Measurements from ENCODE around the gene TIMP2. TPM values are rescaled to one million over a fixed set of nuclear protein-coding genes. Genes with fewer than 3 reads are reported as not detected.

The TIMP2 gene
- total and polyA plus RNA-seq, 2 donors (not counting 3 experiments of a cell fraction or from before 2014, with no cell fraction given): 138 to 318 TPM

DNA sequence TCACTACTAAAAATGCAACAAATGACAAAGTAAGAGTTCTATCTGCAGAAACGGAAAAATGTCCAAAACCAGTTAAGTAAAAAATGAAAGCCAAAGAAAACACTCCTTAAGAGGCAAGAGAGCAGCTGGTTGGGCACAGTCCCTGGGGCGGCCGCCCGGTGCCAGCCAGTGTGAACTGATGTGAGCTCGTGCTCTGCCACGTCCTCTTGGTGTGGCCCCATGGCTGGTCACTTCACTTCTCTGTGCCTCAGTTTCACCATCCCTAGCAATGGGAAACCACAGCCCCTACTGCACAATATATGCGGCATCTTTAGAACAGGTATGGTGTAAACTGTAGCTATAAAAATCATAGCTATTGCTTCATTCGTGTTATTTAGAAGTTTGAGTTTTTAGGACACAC lies 105.8 kb downstream of the TIMP2 start:
- POLR2A ChIA-PET: interaction anchor here (1.2 kb wide), 1 partner anchor 15 kb away, joined by 5 read pairs; no protein-coding TSS in a partner anchor
- dilution Hi-C loops (cut with MboI; ENCODE audit: extremely low pct_ligation_motif_present, low sequenced_read_pairs): no loop called here

DNA sequence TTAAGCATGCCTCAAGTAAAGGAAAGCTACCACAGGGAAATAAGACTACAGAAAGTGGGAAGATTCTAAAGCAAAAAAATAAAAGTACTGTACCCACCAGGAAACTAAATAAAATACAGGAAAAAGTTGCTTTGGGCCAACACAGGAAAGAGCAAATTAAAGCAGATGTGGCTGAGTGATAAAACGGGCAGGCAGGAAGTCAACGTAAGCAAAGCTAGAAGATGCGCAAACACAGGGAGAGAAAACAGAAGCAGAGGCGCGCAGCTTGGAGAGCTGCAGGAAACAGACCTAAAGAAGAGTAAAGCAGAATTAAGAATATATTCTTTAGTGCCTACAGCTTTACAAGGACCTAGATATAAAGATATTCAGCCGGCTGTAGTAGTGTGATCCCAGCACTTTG lies 106.3 kb downstream of the TIMP2 start:
- TF ChIP-seq, protein P1, sequence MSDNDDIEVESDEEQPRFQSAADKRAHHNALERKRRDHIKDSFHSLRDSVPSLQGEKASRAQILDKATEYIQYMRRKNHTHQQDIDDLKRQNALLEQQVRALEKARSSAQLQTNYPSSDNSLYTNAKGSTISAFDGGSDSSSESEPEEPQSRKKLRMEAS (IDR thresholded peaks at IDR 0.05; ENCODE audit: insufficient read depth, insufficient read length): no peak
- TF ChIP-seq MYC (IDR thresholded peaks at IDR 0.05; ENCODE audit: low read depth, low read length) (no peak), GATA2 (IDR thresholded peaks at IDR 0.05; ENCODE audit: insufficient read depth, insufficient read length, low read depth, low read length) (peak; percentile 95), JUN (IDR thresholded peaks at IDR 0.05; ENCODE audit: borderline replicate concordance, insufficient read depth, insufficient read length, low read depth) (peak; percentile 8), POLR2A (IDR thresholded peaks at IDR 0.05; ENCODE audit: low read depth, low read length) (peak; percentile 56), EZH2 (IDR thresholded peaks at IDR 0.05; ENCODE audit: borderline replicate concordance, low read depth, low read length, severe bottlenecking) (no peak), FOS (IDR thresholded peaks at IDR 0.05; ENCODE audit: borderline replicate concordance, insufficient read depth, low read length) (no peak), POLR2AphosphoS5 (IDR thresholded peaks at IDR 0.05; ENCODE audit: insufficient read depth, low read depth, low read length) (peak; percentile 72)
- TF ChIP-seq, protein P2, sequence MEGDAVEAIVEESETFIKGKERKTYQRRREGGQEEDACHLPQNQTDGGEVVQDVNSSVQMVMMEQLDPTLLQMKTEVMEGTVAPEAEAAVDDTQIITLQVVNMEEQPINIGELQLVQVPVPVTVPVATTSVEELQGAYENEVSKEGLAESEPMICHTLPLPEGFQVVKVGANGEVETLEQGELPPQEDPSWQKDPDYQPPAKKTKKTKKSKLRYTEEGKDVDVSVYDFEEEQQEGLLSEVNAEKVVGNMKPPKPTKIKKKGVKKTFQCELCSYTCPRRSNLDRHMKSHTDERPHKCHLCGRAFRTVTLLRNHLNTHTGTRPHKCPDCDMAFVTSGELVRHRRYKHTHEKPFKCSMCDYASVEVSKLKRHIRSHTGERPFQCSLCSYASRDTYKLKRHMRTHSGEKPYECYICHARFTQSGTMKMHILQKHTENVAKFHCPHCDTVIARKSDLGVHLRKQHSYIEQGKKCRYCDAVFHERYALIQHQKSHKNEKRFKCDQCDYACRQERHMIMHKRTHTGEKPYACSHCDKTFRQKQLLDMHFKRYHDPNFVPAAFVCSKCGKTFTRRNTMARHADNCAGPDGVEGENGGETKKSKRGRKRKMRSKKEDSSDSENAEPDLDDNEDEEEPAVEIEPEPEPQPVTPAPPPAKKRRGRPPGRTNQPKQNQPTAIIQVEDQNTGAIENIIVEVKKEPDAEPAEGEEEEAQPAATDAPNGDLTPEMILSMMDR (IDR thresholded peaks at IDR 0.05; ENCODE audit: extremely low read depth in 1 of 2, insufficient read depth in 1 of 2, low read depth in 1 of 2, low read length in 2 of 2): no peak
- peak overlapping the region; percentile 64 for H3K4me2 ChIP-seq (ENCODE audit: insufficient read depth, low read length)
- ChIA-PET CTCF (interaction anchor here (0.8 to 2.7 kb wide), 8 partner anchors 9 to 322 kb away, joined by 3 to 11 read pairs (median 4); no protein-coding TSS in a partner anchor), POLR2A (interaction anchor here (0.7 to 1.2 kb wide), 2 partner anchors 14 to 122 kb away, joined by 3 to 5 read pairs; no protein-coding TSS in a partner anchor)
- intact Hi-C loops (cut with micrococcal nuclease) (no loop called here), dilution Hi-C loops (cut with MboI; ENCODE audit: extremely low pct_ligation_motif_present, low sequenced_read_pairs) (no loop called here)
- H3K79me2 ChIP-seq (ENCODE audit: control insufficient read depth, insufficient read depth, low read length): no peaks in the 10 kb centered on the region
- peak overlapping the region; percentile 56 for H3K27ac ChIP-seq (ENCODE audit: insufficient read depth, low read depth, low read length)
- FAIRE-seq (peak; percentile 90), DNase-seq (ENCODE audit: low read depth, low spot score) (peak; percentile 92)
- no peak overlapping the region for H3K4me3 ChIP-seq (replicated peaks in 1 of 3; ENCODE audit: insufficient read depth in 1 of 3, low read depth in 1 of 3, low read length in 3 of 3)
- peaks cover 16 to 39% of the 10 kb centered on the region in 2 experiments for H3K36me3 ChIP-seq (ENCODE audit: control insufficient read depth in 2 of 2, extremely low read depth in 1 of 2, insufficient read depth in 2 of 2, low read length in 2 of 2)
- no peaks in the 10 kb centered on the region for H3K9me3 ChIP-seq (replicated peaks; ENCODE audit: control insufficient read depth, insufficient read depth, low read length)
- H2AFZ ChIP-seq (ENCODE audit: low read depth, low read length): no peak overlapping the region
- H3K4me1 ChIP-seq (ENCODE audit: control insufficient read depth, extremely low read depth, insufficient read depth, low read length): peaks cover 19% of the 10 kb centered on the region
- BruUV-seq (replicated peaks): no TSS peak
- H3K27me3 ChIP-seq (ENCODE audit: control insufficient read depth in 2 of 2, insufficient read depth in 2 of 2, low read length in 2 of 2): no peaks in the 10 kb centered on the region
- no peak overlapping the region for H3K9ac ChIP-seq (replicated peaks; ENCODE audit: extremely low read depth, insufficient read depth, low read length)
- H3K9me1 ChIP-seq (replicated peaks; ENCODE audit: control insufficient read depth, extremely low read depth, insufficient read depth, low read length): no peaks in the 10 kb centered on the region
- no peaks in the 10 kb centered on the region for H4K20me1 ChIP-seq (replicated peaks; ENCODE audit: control insufficient read depth, extremely low read depth, insufficient read depth, low read length)

More for the DNA sequence above, 105.8 kb downstream of the TIMP2 start:
- intact Hi-C loops (cut with micrococcal nuclease): no loop called here
- no peaks in the 10 kb centered on the region for H3K9me3 ChIP-seq (replicated peaks; ENCODE audit: control insufficient read depth, insufficient read depth, low read length)
- FAIRE-seq (no peak), DNase-seq (ENCODE audit: low read depth, low spot score) (no peak)
- H3K4me2 ChIP-seq (ENCODE audit: insufficient read depth, low read length): peak overlapping the region; percentile 64
- CTCF ChIA-PET: interaction anchor here (0.8 to 2.7 kb wide), 8 partner anchors 8 to 322 kb away, joined by 3 to 11 read pairs (median 4); no protein-coding TSS in a partner anchor
- peak overlapping the region; percentile 52 for H3K27ac ChIP-seq (ENCODE audit: insufficient read depth, low read depth, low read length)
- no peak overlapping the region for H3K4me3 ChIP-seq (replicated peaks in 1 of 3; ENCODE audit: insufficient read depth in 1 of 3, low read depth in 1 of 3, low read length in 3 of 3)
- H3K36me3 ChIP-seq (ENCODE audit: control insufficient read depth in 2 of 2, extremely low read depth in 1 of 2, insufficient read depth in 2 of 2, low read length in 2 of 2): peaks cover 16 to 37% of the 10 kb centered on the region in 2 experiments
- peaks cover 2% of the 10 kb centered on the region for H3K79me2 ChIP-seq (ENCODE audit: control insufficient read depth, insufficient read depth, low read length)
- no peaks in the 10 kb centered on the region for H3K9me1 ChIP-seq (replicated peaks; ENCODE audit: control insufficient read depth, extremely low read depth, insufficient read depth, low read length)
- H4K20me1 ChIP-seq (replicated peaks; ENCODE audit: control insufficient read depth, extremely low read depth, insufficient read depth, low read length): no peaks in the 10 kb centered on the region
- H2AFZ ChIP-seq (ENCODE audit: low read depth, low read length): no peak overlapping the region
- peaks cover 19% of the 10 kb centered on the region for H3K4me1 ChIP-seq (ENCODE audit: control insufficient read depth, extremely low read depth, insufficient read depth, low read length)
- BruUV-seq (replicated peaks): no TSS peak
- H3K27me3 ChIP-seq (ENCODE audit: control insufficient read depth in 2 of 2, insufficient read depth in 2 of 2, low read length in 2 of 2): no peaks in the 10 kb centered on the region
- no peak overlapping the region for H3K9ac ChIP-seq (replicated peaks; ENCODE audit: extremely low read depth, insufficient read depth, low read length)
- no peak for TF ChIP-seq FOS (IDR thresholded peaks at IDR 0.05; ENCODE audit: borderline replicate concordance, insufficient read depth, low read length)
- TF ChIP-seq POLR2AphosphoS5 (IDR thresholded peaks at IDR 0.05; ENCODE audit: insufficient read depth, low read depth, low read length): no peak
- no peak for TF ChIP-seq POLR2A (IDR thresholded peaks at IDR 0.05; ENCODE audit: low read depth, low read length)
